GM12878 (cell line): ENCODE results near the gene LRRC61. TPM values are rescaled to one million over a fixed set of nuclear protein-coding genes. Genes with fewer than 3 reads are reported as not detected.

Experiments
- ATAC-seq: fragments of 200-7000 bp; cut with Tn5 transposase; 3 replicates; pipeline ENCODE4 v1.9.1; 2020; ENCODE audit warnings: mild to moderate bottlenecking, moderate library complexity
- BruUV-seq: library from RNA; stranded (reverse); fragments of 400-500 nt; replicated peaks from 2 replicates; lab custom pipeline; 2021; lab: Mats Ljungman, UMichigan
- CTCF ChIA-PET: fragments of 300-600 bp; sonication (Branson Sonifier 250); formaldehyde crosslinking; extraction: SDS; loops from one replicate; lab custom pipeline; 2021; ENCODE audit warnings: inconsistent platforms; lab: Yijun Ruan, JAX
- POLR2A ChIA-PET: fragments of 350-600 bp; formaldehyde crosslinking; extraction: SDS; loops from one replicate; lab custom pipeline; 2021; ENCODE audit warnings: inconsistent platforms; lab: Charles Lee
- RAD21 ChIA-PET: fragments of 300-600 bp; sonication (Branson Sonifier 250); formaldehyde crosslinking; loops from one replicate; lab custom pipeline; 2023; ENCODE audit warnings: antibody characterized with exemption; ENCODE audit not compliant: unreplicated experiment; lab: Charles Lee
- SMC1A ChIA-PET: fragments of 300-600 bp; sonication (Branson Sonifier 250); formaldehyde crosslinking; loops from one replicate; lab custom pipeline; 2023; ENCODE audit not compliant: unreplicated experiment, uncharacterized antibody; lab: Charles Lee
- DNase-seq: peaks from one replicate; pipeline ENCODE4 v3.0.0-alpha.2; 2011; ENCODE audit warnings: low read depth, low spot score
- FAIRE-seq: peaks from 3 replicates; lab custom pipeline; 2011; peaks lifted over from hg19 to GRCh38; lab: Jason Lieb, UNC
- H2AFZ ChIP-seq: 2 replicates; pipeline ENCODE4 v1.6.0; 2011; ENCODE audit warnings: low read depth, low read length, control low read depth; ENCODE audit not compliant: control insufficient read depth
- H3K27ac ChIP-seq: 2 replicates; pipeline ENCODE4 v1.5.1; 2011; ENCODE audit warnings: control low read depth; ENCODE audit not compliant: control insufficient read depth, insufficient read depth
- H3K27me3 ChIP-seq, 2 experiments: replicated peaks in 1 of 2; 2 replicates each; pipeline versions ENCODE4 v1.6.0 to v1.6.1; 2011; ENCODE audit warnings: low read length in 1 of 2; ENCODE audit not compliant: control insufficient read depth in 2 of 2, insufficient read depth in 2 of 2
- H3K36me3 ChIP-seq, 2 experiments: 2 replicates each; pipeline ENCODE4 v1.5.1; 2011; ENCODE audit warnings: low read length in 1 of 2; ENCODE audit not compliant: control insufficient read depth in 2 of 2, insufficient read depth in 2 of 2
- H3K4me1 ChIP-seq: 2 replicates; pipeline ENCODE4 v1.6.1; 2011; ENCODE audit warnings: mild to moderate bottlenecking, low read length, moderate library complexity, mixed read lengths; ENCODE audit not compliant: control insufficient read depth, insufficient read depth
- H3K4me2 ChIP-seq: 2 replicates; pipeline ENCODE4 v1.6.0; 2011; ENCODE audit warnings: control low read depth; ENCODE audit not compliant: control insufficient read depth, insufficient read depth
- H3K4me3 ChIP-seq: fragments of 200-600 bp; sonication (generic); 2 replicates; pipeline ENCODE4 v1.5.1; 2016
- H3K79me2 ChIP-seq: 2 replicates; pipeline ENCODE4 v1.6.0; 2011; ENCODE audit warnings: low read length; ENCODE audit not compliant: control insufficient read depth, insufficient read depth
- H3K9ac ChIP-seq: 2 replicates; pipeline ENCODE4 v1.8.0; 2011; ENCODE audit warnings: low read length, control low read depth, mixed read lengths; ENCODE audit not compliant: control insufficient read depth, insufficient read depth
- H3K9me3 ChIP-seq: replicated peaks from 3 replicates; pipeline ENCODE4 v1.5.1; 2011; ENCODE audit warnings: mild to moderate bottlenecking, low read length; ENCODE audit not compliant: control insufficient read depth, insufficient read depth
- H4K20me1 ChIP-seq: 2 replicates; pipeline ENCODE4 v1.6.0; 2011; ENCODE audit not compliant: control insufficient read depth, insufficient read depth
- E2F8 ChIP-seq: fragments of 450-650 bp; IDR thresholded peaks from 2 replicates; pipeline ENCODE4 v1.6.1; 2018; ENCODE audit warnings: mild to moderate bottlenecking, low read depth, moderate library complexity; ENCODE audit not compliant: partially characterized antibody
- FOXM1 ChIP-seq: IDR thresholded peaks from 2 replicates; pipeline ENCODE4 v1.6.1; 2012; ENCODE audit warnings: low read depth, mild to moderate bottlenecking, inconsistent platforms, low read length, moderate library complexity
- PAX8 ChIP-seq: fragments of 450-650 bp; IDR thresholded peaks from 2 replicates; pipeline ENCODE4 v1.6.1; 2017; ENCODE audit warnings: mild to moderate bottlenecking, moderate library complexity
- RBBP5 ChIP-seq: fragments of 200-600 bp; sonication (generic); conservative IDR thresholded peaks from 2 replicates; pipeline ENCODE4 v1.6.1; 2016
- SKIL ChIP-seq: fragments of 450-650 bp; IDR thresholded peaks from 2 replicates; pipeline ENCODE4 v1.6.1; 2017; ENCODE audit warnings: mild to moderate bottlenecking, low read depth, inconsistent platforms; ENCODE audit not compliant: poor library complexity, severe bottlenecking
- SMAD5 ChIP-seq: IDR thresholded peaks from 2 replicates; pipeline ENCODE4 v1.6.1; 2016; ENCODE audit warnings: antibody characterized with exemption, low read depth
- WGBS: methylation state at CpG from one replicate; pipeline ENCODE4 v1.1.6; 2016; ENCODE audit warnings: low lambda C conversion rate; ENCODE audit not compliant: insufficient replicate concordance, insufficient coverage; ENCODE audit errors: missing lambda C conversion rate; 5-methylcytosine and 5-hydroxymethylcytosine counted together
- in situ Hi-C: fragments of 300-500 bp; cut with MboI; formaldehyde crosslinking; loops from 9 replicates; pipeline ENCODE4 v1.14.3; 2018; ENCODE audit warnings: mixed read lengths
- intact Hi-C: fragments of 100-400 bp; cut with micrococcal nuclease; formaldehyde crosslinking; loops from one replicate; pipeline ENCODE4 v1.14.2; 2022; ENCODE audit not compliant: unreplicated experiment
- polyA plus RNA-seq, 11 experiments: library from polyadenylated mRNA; depleted of rRNA in 4 of 11; unstranded in 6 of 11; stranded (reverse) in 5 of 11; fragments of >200 nt; fragmentation: Nextera tagmentation in 4 of 11; fragmentation: Illumina TruSeq in 1 of 11; extraction: Ambion mirVana in 4 of 11; extraction: Trizol in 1 of 11; gene quantifications; 1 replicate in 1 of 11; 2 replicates in 10 of 11; pipeline versions ENCODE4 v1.2.1 to v1.2.3, GENCODE V29; 2011 to 2016; ENCODE audit warnings: inconsistent platforms in 2 of 11, missing spikeins in 2 of 11, low read depth in 1 of 11
- total RNA-seq, 4 experiments: library from RNA; depleted of rRNA in 3 of 4; stranded (reverse); fragments of >200 nt in 3 of 4; fragmentation: Illumina TruSeq in 1 of 4; extraction: Trizol in 1 of 4; gene quantifications; 2 replicates each; pipeline versions ENCODE4 v1.2.1 to v1.2.3, GENCODE V29; 2013 to 2021

Gene LRRC61
- total and polyA plus RNA-seq, 10 of the 15 experiments (the other 5 are each of a cell fraction or from before 2014, with no cell fraction given), result 1.4 to 54.2 (median 21.8) TPM

- no peak for TF ChIP-seq RBBP5
- no peak for TF ChIP-seq E2F8
- no peak for TF ChIP-seq FOXM1
Measured at GRCh38 chr7:150332852-150333635, 9.9 kb downstream of the LRRC61 start (continued).

- no peaks in the 10 kb centered on the region for H4K20me1 ChIP-seq
- in situ Hi-C loops (no loop called here), intact Hi-C loops (no loop called here)
- H3K9ac ChIP-seq, result no peak overlapping the region
- H3K4me2 ChIP-seq, result no peak overlapping the region
- DNase-seq, result no peak
- BruUV-seq, result no TSS peak
- no peak overlapping the region for H3K4me3 ChIP-seq
- H2AFZ ChIP-seq, result no peak overlapping the region
- no peak for ATAC-seq
- RAD21 ChIA-PET, result no interaction called here
- no peaks in the 10 kb centered on the region for H3K79me2 ChIP-seq
- H3K36me3 ChIP-seq, result peaks cover 11% of the 10 kb centered on the region in 2 experiments
- SMC1A ChIA-PET, result no interaction called here
- POLR2A ChIA-PET, result no interaction called here
- no peaks in the 10 kb centered on the region for H3K4me1 ChIP-seq
- TF ChIP-seq SMAD5 (no peak), PAX8 (no peak), SKIL (no peak), RBBP5 (no peak)
- H3K27ac ChIP-seq, result no peak overlapping the region
- no peaks in the 10 kb centered on the region for H3K27me3 ChIP-seq
- WGBS, result 90% methylated on average over 10 of the region's 10 CpGs
- FAIRE-seq, result no peak
- H3K9me3 ChIP-seq, result no peaks in the 10 kb centered on the region
- CTCF ChIA-PET, result no interaction called here
Measured at GRCh38 chr7:150333659-150334058, 10.5 kb downstream of the LRRC61 start.
